ENCODE results near the gene MAP1LC3B2.

The MAP1LC3B2 gene

GRCh38 chr12:116559162-116559935, at the start of gene MAP1LC3B2:
Gene MAP1LC3B2 (plus strand): TSS chr12:116559381. CDS start chr12:116575943, 16,562 bp downstream.
- peak; percentile 8 to 17 for DNase-seq

DNA sequence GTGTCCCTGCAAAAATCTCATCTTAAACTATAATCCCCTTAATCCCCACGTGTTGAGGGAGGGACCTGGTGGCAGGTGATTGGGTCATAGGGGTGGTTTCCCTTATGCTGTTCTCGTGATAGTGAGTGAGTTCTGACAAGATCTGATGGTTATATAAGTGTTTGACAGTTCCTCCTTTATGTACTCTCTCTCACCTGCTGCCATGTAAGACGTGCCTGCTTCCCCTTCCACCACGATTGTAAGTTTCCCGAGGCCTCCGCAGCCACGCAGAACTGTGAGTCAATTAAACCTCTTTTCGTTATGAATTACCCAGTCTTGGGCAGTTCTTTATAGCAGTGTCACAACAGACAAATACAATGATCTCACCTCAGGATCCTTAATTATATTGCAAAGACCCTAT, 45.2 kb upstream of the MAP1LC3B2 start:
- no peak for DNase-seq

GRCh38 chr12:116515684-116516083, 43.5 kb upstream of the MAP1LC3B2 start:
- DNase-seq, result no peak

DNA sequence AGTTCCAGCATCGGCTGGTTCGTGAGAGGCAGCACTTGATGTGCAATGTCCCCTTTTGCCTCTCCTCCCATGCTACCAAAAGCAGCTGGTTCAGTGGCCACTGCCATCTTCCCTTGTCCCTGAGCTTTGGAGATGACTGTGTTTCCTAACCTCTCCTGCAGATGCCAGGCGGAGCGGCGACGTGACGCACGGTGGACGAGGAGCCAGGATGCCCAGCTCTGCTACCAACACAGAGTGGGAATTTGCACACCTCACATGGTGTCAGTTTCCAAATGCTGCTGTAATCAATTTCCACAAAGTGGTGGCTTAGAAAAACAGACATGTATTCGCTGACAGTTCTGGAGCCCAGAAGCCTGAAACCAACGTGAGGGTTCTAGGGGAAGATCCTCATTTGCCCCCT, 42.5 kb upstream of the MAP1LC3B2 start:
- DNase-seq, result no peak

DNA sequence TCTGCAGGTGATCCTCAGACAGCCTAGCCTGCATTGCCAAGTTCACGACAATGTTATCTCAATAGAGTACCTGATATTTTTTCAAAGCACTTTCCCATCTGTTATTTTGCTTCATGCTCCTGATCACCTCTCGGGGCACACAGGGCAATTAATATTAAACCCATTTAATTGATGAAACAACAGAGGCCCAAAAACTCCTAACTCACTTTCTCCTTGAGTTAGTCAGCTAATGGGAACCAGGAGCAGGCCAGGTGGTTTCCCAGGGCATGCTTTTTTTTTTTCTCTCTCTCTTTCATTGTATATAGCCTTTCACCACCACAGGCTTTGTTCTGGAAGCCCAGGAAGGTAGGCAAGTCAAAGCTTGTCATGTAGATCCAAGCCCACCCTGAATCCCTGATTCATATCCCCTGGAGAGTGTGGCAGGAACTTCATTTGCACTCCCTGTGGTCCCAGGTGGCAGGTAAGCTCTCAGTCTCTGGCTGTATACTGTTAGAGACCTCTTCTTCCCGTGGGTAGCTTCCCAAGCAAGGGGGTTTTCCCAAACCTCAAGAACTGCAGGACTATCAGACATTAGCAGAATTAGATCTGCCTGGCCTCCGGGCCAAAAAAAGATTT, 41.6 kb upstream of the MAP1LC3B2 start:
- no peak for DNase-seq

- no peak for DNase-seq
Measured at GRCh38 chr12:116520225-116520760, 38.9 kb upstream of the MAP1LC3B2 start.

DNA sequence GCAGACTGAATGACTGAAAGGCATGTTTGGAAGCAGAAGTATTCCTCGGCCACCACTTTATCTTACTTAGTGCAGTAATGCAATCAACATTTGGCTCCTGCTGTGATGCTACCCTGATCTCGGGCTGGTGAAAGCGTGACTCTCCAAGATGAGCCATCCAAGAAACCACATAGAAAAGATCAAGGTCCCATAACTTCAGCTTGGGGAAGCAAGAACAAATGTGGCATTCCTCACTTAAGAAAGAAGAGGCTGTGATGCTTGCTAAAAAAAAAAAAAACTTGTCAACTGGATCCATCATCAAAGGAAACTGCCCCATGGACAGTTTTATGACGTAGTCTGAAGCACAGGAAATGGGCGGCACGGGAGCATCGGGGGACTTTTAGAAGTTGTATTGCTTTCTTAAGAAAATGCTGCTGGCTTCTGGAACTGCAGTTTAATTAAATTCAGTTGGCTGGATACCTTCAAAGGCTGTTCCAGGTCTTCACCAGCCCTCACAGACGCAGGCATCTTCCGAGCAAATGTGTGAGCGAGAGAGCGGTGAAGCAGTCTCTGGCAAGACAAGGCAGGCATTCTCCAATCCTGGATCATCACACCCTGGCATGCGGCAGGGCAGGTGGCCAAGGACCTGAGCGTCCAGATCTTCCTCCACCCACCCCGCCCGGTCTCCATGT, 38.2 kb upstream of the MAP1LC3B2 start:
- DNase-seq, result no peak

GRCh38 chr12:116524311-116524710, 34.9 kb upstream of the MAP1LC3B2 start:
- DNase-seq, result no peak

DNA sequence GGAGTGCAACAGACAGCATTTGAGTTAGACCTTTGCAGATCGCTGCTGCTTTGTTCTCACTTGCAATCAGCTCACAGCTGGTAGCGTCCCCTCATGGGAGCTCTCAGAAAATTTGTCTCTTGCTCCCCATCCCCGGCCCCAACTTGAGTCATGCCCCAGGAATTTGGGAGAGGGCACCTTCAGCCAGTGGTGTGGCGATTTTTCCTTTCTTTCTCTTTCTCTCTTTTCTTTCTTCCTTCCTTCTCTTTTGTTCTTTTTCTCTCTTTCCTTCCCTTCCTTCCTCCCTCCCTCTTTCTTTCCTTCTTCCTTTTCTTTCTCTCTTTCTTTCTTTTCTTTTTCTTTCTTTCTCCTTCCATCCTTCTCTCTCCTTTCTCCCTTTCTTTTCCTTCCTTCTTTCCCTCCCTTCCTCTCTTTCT, 34.2 kb upstream of the MAP1LC3B2 start:
- no peak for DNase-seq

- no peak for DNase-seq
Measured at GRCh38 chr12:116525418-116526001, 33.7 kb upstream of the MAP1LC3B2 start.

- no peak for DNase-seq
Measured at GRCh38 chr12:116528065-116528464, 31.1 kb upstream of the MAP1LC3B2 start.

DNA sequence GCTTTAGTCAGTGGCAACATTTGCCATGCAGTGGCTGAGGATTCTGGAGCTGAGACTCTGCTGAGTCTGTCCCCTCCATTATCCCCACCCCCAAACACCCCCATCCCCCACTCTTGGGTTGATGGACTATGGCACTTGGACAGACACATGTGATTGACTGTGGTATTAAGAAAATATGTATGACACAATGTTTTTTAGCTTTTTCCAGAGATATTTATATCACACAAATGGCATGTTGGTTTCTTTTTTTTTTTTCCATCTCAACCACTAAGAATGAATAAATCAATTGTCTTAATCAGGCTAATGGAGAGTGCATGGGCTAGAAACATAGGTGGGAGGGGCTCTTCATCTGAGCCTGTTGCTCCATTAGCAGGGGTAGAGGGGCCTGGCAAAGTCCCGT, 30.7 kb upstream of the MAP1LC3B2 start:
- no peak for DNase-seq

- no peak for DNase-seq
Measured at GRCh38 chr12:116529048-116529447, 30.1 kb upstream of the MAP1LC3B2 start.

GRCh38 chr12:116529686-116530085, 29.5 kb upstream of the MAP1LC3B2 start:
- no peak for DNase-seq

- no peak for DNase-seq
Measured at GRCh38 chr12:116532428-116532827, 26.8 kb upstream of the MAP1LC3B2 start.

DNA sequence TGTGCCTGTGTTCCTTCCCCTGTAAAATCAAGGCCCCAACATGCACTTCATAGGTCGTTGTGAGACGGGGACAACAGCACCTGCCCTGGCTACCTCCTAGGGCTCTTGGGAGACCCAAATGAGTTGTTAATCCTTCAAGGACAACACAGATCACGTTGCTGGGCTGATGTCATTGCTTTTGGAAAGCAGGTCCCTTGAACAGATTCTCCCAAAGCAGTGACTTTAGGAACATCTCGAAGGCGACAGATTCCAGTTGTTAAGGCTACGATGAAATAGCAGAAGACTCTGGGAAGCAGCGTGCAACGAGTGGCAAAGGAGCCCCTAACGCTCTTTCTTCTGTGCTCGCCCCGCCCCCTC, 26.2 kb upstream of the MAP1LC3B2 start:
- DNase-seq, result peak; percentile 67 to 73

GRCh38 chr12:116533343-116534251, 25.6 kb upstream of the MAP1LC3B2 start:
- peak; percentile 87 to 88 for DNase-seq

GRCh38 chr12:116534311-116535121, 24.7 kb upstream of the MAP1LC3B2 start:
- peak in 1 of 2 experiments; percentile 16 for DNase-seq

- DNase-seq, result no peak
Measured at GRCh38 chr12:116535241-116535640, 23.9 kb upstream of the MAP1LC3B2 start.

DNA sequence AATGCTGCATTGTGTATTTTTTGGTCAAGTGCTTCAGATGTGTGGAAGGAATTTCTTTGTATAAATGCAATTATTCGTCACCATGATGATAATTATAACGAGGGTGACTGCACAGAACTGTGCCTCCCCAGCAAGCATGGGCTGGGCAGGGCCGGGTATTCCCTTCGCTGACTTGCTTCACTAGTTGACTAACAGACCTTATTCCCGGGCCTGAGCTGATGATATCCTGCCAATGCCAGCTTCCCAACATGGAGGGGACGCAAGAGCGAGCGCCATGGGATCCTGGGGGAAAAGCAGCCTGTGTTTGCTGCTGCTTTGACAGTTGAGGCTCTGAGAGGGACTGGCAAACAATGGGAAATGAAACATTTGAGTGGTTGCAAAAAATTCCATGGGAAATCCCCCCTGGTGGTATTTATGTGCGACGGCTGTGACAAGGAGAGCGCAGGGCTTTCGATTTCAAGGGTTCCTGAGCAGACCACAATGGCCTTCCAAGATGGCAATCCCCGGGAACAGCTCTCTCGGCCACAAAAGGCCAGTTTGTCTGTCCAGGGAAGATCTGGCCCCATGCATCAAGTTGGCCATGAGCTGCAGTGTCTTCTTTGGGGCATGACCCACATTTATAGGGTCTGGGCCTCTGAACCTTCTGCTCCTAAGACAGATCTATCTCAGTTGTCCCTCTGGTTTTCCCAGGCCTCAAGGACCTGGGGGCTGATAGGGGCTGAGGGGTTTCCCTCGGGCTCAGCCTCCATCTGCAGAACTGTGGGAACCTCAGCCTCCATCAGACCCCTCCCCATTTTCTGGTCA, 21.9 kb upstream of the MAP1LC3B2 start:
- no peak for DNase-seq

Data from SHP77 (cell line).